T-cell (primary cell): Measurements from ENCODE around the gene DIPK1B. TPM values are rescaled to one million over a fixed set of nuclear protein-coding genes. Genes with fewer than 3 reads are reported as not detected.
A peak's percentile ranks its signal among the peaks of the same experiment; 100 is the strongest.
"Not testable (repeated sequence)": the region's sequence is repeated elsewhere in the genome, so short reads cannot be mapped to it uniquely, and the experiment has no call there.

Experiments
- ATAC-seq, 4 experiments: fragments of 200-7000 bp in 3 of 4; fragments of 150-1000 bp in 1 of 4; cut with Tn5 transposase; replicated peaks in 1 of 4; 1 replicate in 3 of 4; 2 replicates in 1 of 4; pipeline ENCODE4 v1.10.0; 2021; ENCODE audit warnings: moderate library complexity in 3 of 4, mild to moderate bottlenecking in 2 of 4, moderate number of reproducible peaks in 1 of 4
- CTCF ChIA-PET, 2 donors: fragments of 300-600 bp; sonication (Branson Sonifier 250); formaldehyde crosslinking; loops; one replicate each; lab custom pipeline; 2022; ENCODE audit warnings: antibody characterized with exemption in 2 of 2; lab: Charles Lee
- POLR2A ChIA-PET, 2 donors: fragments of 300-600 bp; sonication (Branson Sonifier 250); formaldehyde crosslinking; loops; one replicate each; lab custom pipeline; 2022; ENCODE audit warnings: antibody characterized with exemption in 2 of 2; lab: Charles Lee
- DNase-seq, 35 experiments: peaks; one replicate each; pipeline versions ENCODE4 v3.0.0 to v3.0.0-alpha.2; 2013 to 2023
- H3K27ac ChIP-seq: one replicate; pipeline ENCODE4 v1.5.1; 2013; ENCODE audit warnings: low read length
- H3K27me3 ChIP-seq, 2 experiments: replicated peaks in 1 of 2; 1 replicate in 1 of 2; 2 replicates in 1 of 2; pipeline versions ENCODE4 v1.6.1 to v1.7.0; 2013; ENCODE audit warnings: low read length in 1 of 2, mixed read lengths in 1 of 2; ENCODE audit not compliant: control insufficient read depth in 2 of 2, insufficient read depth in 2 of 2; ENCODE audit errors: extremely low read depth in 1 of 2
- H3K36me3 ChIP-seq, 2 donors: 1 replicate in 1 of 2; 2 replicates in 1 of 2; pipeline versions ENCODE4 v1.6.1 to v1.7.0; 2013; ENCODE audit warnings: low read length in 1 of 2; ENCODE audit not compliant: control insufficient read depth in 2 of 2, insufficient read depth in 1 of 2; ENCODE audit errors: extremely low read depth in 1 of 2
- H3K4me1 ChIP-seq, 2 experiments: 1 replicate in 1 of 2; 2 replicates in 1 of 2; pipeline versions ENCODE4 v1.6.1 to v1.7.0; 2013; ENCODE audit warnings: low read length in 2 of 2, mixed read lengths in 1 of 2; ENCODE audit not compliant: insufficient read depth in 2 of 2, control insufficient read depth in 1 of 2; ENCODE audit errors: extremely low read depth in 1 of 2
- H3K4me3 ChIP-seq, 2 donors: 1 replicate in 1 of 2; 2 replicates in 1 of 2; pipeline versions ENCODE4 v1.5.1 to v1.7.0; 2013; ENCODE audit warnings: mild to moderate bottlenecking in 2 of 2, low read length in 1 of 2, moderate library complexity in 1 of 2; ENCODE audit not compliant: control insufficient read depth in 1 of 2; ENCODE audit errors: extremely low read depth in 1 of 2
- H3K9me3 ChIP-seq: 2 replicates; pipeline ENCODE4 v1.7.0; 2013
- H3K27ac Mint-ChIP-seq, 2 donors: one replicate each; pipeline ENCODE4 v1.8.0; 2020 to 2021; ENCODE audit warnings: mild to moderate bottlenecking in 2 of 2, mixed read lengths in 2 of 2
- H3K27me3 Mint-ChIP-seq, 2 donors: one replicate each; pipeline ENCODE4 v1.8.0; 2021 to 2022; ENCODE audit warnings: mixed read lengths in 2 of 2
- H3K36me3 Mint-ChIP-seq: one replicate; pipeline ENCODE4 v1.8.0; 2021; ENCODE audit warnings: mixed read lengths
- H3K4me1 Mint-ChIP-seq, 3 donors: one replicate each; pipeline ENCODE4 v1.8.0; 2020 to 2022; ENCODE audit warnings: mixed read lengths in 3 of 3, mild to moderate bottlenecking in 1 of 3
- H3K4me3 Mint-ChIP-seq, 3 donors: one replicate each; pipeline ENCODE4 v1.8.0; 2020 to 2022; ENCODE audit warnings: mild to moderate bottlenecking in 3 of 3, mixed read lengths in 3 of 3, moderate library complexity in 3 of 3
- H3K9me3 Mint-ChIP-seq, 3 donors: one replicate each; pipeline ENCODE4 v1.8.0; 2020 to 2022; ENCODE audit warnings: mixed read lengths in 3 of 3
- WGBS: methylation state at CpG from one replicate; pipeline ENCODE4 v1.1.5; 2013; ENCODE audit warnings: missing lambda C conversion rate; ENCODE audit not compliant: insufficient coverage; 5-methylcytosine and 5-hydroxymethylcytosine counted together
- total RNA-seq, 35 experiments: library from RNA in 6 of 35; stranded (reverse) in 6 of 35; fragments of 120-200 nt in 1 of 35; gene quantifications; one replicate each; pipeline versions ENCODE4 v1.2.1 to v1.2.4 and lab custom pipeline; 2013 to 2026

The DIPK1B gene
- total RNA-seq, 5 donors from 2014 or later (not counting 1 experiment from before 2014, with no cell fraction given), result 0.25 to 2.1 (median 0.77) TPM

GRCh38 chr9:136759001-136759400 is 46.6 kb downstream of the DIPK1B start:
- Histone ChIP-seq H3K36me3 (no peaks in the 10 kb centered on the region), H3K9me3 (no peaks in the 10 kb centered on the region), H3K4me1 (peaks cover 0 to 4% of the 10 kb centered on the region in 2 experiments), H3K27ac (no peak overlapping the region), H3K27me3 (peaks cover 0 to 80% of the 10 kb centered on the region in 2 experiments), H3K4me3 (no peak overlapping the region)
- no peak overlapping the region for H3K4me3 Mint-ChIP-seq
- H3K27me3 Mint-ChIP-seq, result peaks cover 0 to 13% of the 10 kb centered on the region in 2 donors
- POLR2A ChIA-PET, result no interaction called here
- H3K9me3 Mint-ChIP-seq, result no peaks in the 10 kb centered on the region
- 89% methylated on average over 4 of the region's 9 CpGs for WGBS
- H3K27ac Mint-ChIP-seq, result no peak overlapping the region
- peaks cover 0 to 4% (median 0%) of the 10 kb centered on the region in 3 donors for H3K4me1 Mint-ChIP-seq
- no peaks in the 10 kb centered on the region for H3K36me3 Mint-ChIP-seq
- DNase-seq (no peak), ATAC-seq (no peak)
- CTCF ChIA-PET, result interaction anchor here (0.6 to 1.0 kb wide), 3 partner anchors 14 to 42 kb away, joined by 3 to 9 read pairs (median 3); no protein-coding TSS in a partner anchor

GRCh38 chr9:136759436-136760325 is 47.3 kb downstream of the DIPK1B start:
- no peaks in the 10 kb centered on the region for H3K36me3 Mint-ChIP-seq
- no peaks in the 10 kb centered on the region for H3K9me3 Mint-ChIP-seq
- no peak overlapping the region for H3K4me3 Mint-ChIP-seq
- no peaks in the 10 kb centered on the region for H3K36me3 ChIP-seq
- no peak overlapping the region for H3K27ac ChIP-seq
- H3K9me3 ChIP-seq, result no peaks in the 10 kb centered on the region
- peaks cover 0 to 13% of the 10 kb centered on the region in 2 donors for H3K27me3 Mint-ChIP-seq
- no peak for ATAC-seq
- H3K4me3 ChIP-seq, result no peak overlapping the region
- POLR2A ChIA-PET, result no interaction called here
- H3K4me1 ChIP-seq, result peaks cover 0 to 4% of the 10 kb centered on the region in 2 experiments
- peaks cover 0 to 4% (median 0%) of the 10 kb centered on the region in 3 donors for H3K4me1 Mint-ChIP-seq
- peaks cover 0 to 80% of the 10 kb centered on the region in 2 experiments for H3K27me3 ChIP-seq
- peak in 1 of 35 experiments; percentile 1 for DNase-seq
- H3K27ac Mint-ChIP-seq, result no peak overlapping the region
- 84% methylated on average over 21 of the region's 27 CpGs for WGBS
- CTCF ChIA-PET, result interaction anchor here in 1 of 2 donors (0.6 kb wide), 1 partner anchor 9 kb away, joined by 3 read pairs; no protein-coding TSS in a partner anchor

GRCh38 chr9:136760424-136760823 is 48.1 kb downstream of the DIPK1B start:
- CTCF ChIA-PET, result no interaction called here
- Histone ChIP-seq H3K36me3 (no peaks in the 10 kb centered on the region), H3K27ac (no peak overlapping the region), H3K9me3 (no peaks in the 10 kb centered on the region), H3K4me3 (no peak overlapping the region), H3K27me3 (peaks cover 0 to 74% of the 10 kb centered on the region in 2 experiments), H3K4me1 (peaks cover 0 to 4% of the 10 kb centered on the region in 2 experiments)
- ATAC-seq (no peak), DNase-seq (peak in 1 of 35 experiments; percentile 0)
- Mint-ChIP-seq H3K9me3 (no peaks in the 10 kb centered on the region), H3K27ac (no peak overlapping the region), H3K27me3 (peaks cover 0 to 13% of the 10 kb centered on the region in 2 donors), H3K36me3 (no peaks in the 10 kb centered on the region), H3K4me1 (peaks cover 0 to 4% (median 0%) of the 10 kb centered on the region in 3 donors), H3K4me3 (no peak overlapping the region)
- WGBS, result 76% methylated on average over 14 of the region's 25 CpGs
- POLR2A ChIA-PET, result no interaction called here

- H3K4me3 Mint-ChIP-seq, POLR2A ChIA-PET, H3K4me1 ChIP-seq, H3K4me3 ChIP-seq, H3K36me3 Mint-ChIP-seq, H3K27ac Mint-ChIP-seq, H3K9me3 Mint-ChIP-seq, H3K4me1 Mint-ChIP-seq, H3K36me3 ChIP-seq, ATAC-seq, CTCF ChIA-PET, H3K27ac ChIP-seq, H3K9me3 ChIP-seq: not testable (repeated sequence)
- peak in 3 of 35 experiments; percentile 10 to 28 (median 25) for DNase-seq
- H3K27me3 Mint-ChIP-seq, result peaks cover 0 to 15% of the 10 kb centered on the region in 2 donors
- peaks cover 0 to 71% of the 10 kb centered on the region in 2 experiments for H3K27me3 ChIP-seq
- 59% methylated on average over 14 of the region's 22 CpGs for WGBS
These were observed 48.6 kb downstream of the DIPK1B start for GRCh38 chr9:136760834-136761544.

GRCh38 chr9:136761545-136761981 is 49.2 kb downstream of the DIPK1B start:
- Mint-ChIP-seq H3K9me3 (no peaks in the 10 kb centered on the region), H3K4me1 (peaks cover 0 to 8% (median under 1%) of the 10 kb centered on the region in 3 donors), H3K36me3 (no peaks in the 10 kb centered on the region), H3K27me3 (peaks cover under 1 to 15% of the 10 kb centered on the region in 2 donors), H3K27ac (no peak overlapping the region), H3K4me3 (no peak overlapping the region)
- no peaks in the 10 kb centered on the region for H3K36me3 ChIP-seq
- ATAC-seq, result no peak
- peaks cover 0 to 9% of the 10 kb centered on the region in 2 experiments for H3K4me1 ChIP-seq
- peaks cover 0 to 66% of the 10 kb centered on the region in 2 experiments for H3K27me3 ChIP-seq
- 76% methylated on average over 9 of the region's 13 CpGs for WGBS
- POLR2A ChIA-PET, result no interaction called here
- H3K9me3 ChIP-seq, result no peaks in the 10 kb centered on the region
- no peak overlapping the region for H3K27ac ChIP-seq
- H3K4me3 ChIP-seq, result no peak overlapping the region
- peak in 1 of 35 experiments; percentile 0 for DNase-seq
- CTCF ChIA-PET, result interaction anchor here in 1 of 2 donors (0.7 kb wide), 1 partner anchor 32 kb away, joined by 4 read pairs; no protein-coding TSS in a partner anchor

- peaks cover 5 to 14% (median 7%) of the 10 kb centered on the region in 3 donors for H3K4me1 Mint-ChIP-seq
- no peak overlapping the region for H3K4me3 Mint-ChIP-seq
- H3K9me3 Mint-ChIP-seq, result no peaks in the 10 kb centered on the region
- WGBS, result 76% methylated on average over 4 of the region's 17 CpGs
- DNase-seq, result no peak
- POLR2A ChIA-PET, result no interaction called here
- H3K27me3 Mint-ChIP-seq, result peaks cover 7 to 21% of the 10 kb centered on the region in 2 donors
- Histone ChIP-seq H3K27ac (no peak overlapping the region), H3K36me3 (no peaks in the 10 kb centered on the region), H3K4me1 (peaks cover 0 to 12% of the 10 kb centered on the region in 2 experiments), H3K4me3 (no peak overlapping the region), H3K27me3 (peaks cover 0 to 61% of the 10 kb centered on the region in 2 experiments), H3K9me3 (no peaks in the 10 kb centered on the region)
- H3K27ac Mint-ChIP-seq, result no peak overlapping the region
- H3K36me3 Mint-ChIP-seq, result no peaks in the 10 kb centered on the region
- CTCF ChIA-PET, result no interaction called here
- ATAC-seq, result no peak
These were observed 49.9 kb downstream of the DIPK1B start for GRCh38 chr9:136762221-136762691.
